ENCODE results near the gene SPANXN5.
"Not testable (repeated sequence)": the region's sequence is repeated elsewhere in the genome, so short reads cannot be mapped to it uniquely, and the experiment has no call there.

GRCh38 chrX:52843619-52844018 is 46.4 kb upstream of the SPANXN5 start:
- TF ChIP-seq POLR2A (IDR thresholded peaks at IDR 0.05); POLR2AphosphoS5 (IDR thresholded peaks at IDR 0.05; ENCODE audit: insufficient read depth in 1 of 2, low read depth in 1 of 2); CTCF (IDR thresholded peaks at IDR 0.05): not testable (repeated sequence)
